T-helper 17 cell (primary cell): ENCODE data around the gene CLCN4. TPM values are rescaled to one million over a fixed set of nuclear protein-coding genes. Genes with fewer than 3 reads are reported as not detected.

Experiments used
- ATAC-seq: fragments of 150-1000 bp; cut with Tn5 transposase; 2 replicates; pipeline ENCODE4 v1.10.0; 2021; ENCODE audit warnings: mild to moderate bottlenecking, moderate library complexity
- DNase-seq, 3 donors: peaks; one replicate each; pipeline versions ENCODE4 v3.0.0 to v3.0.0-alpha.2; 2020 to 2021
- H3K9me3 ChIP-seq: one replicate; pipeline ENCODE4 v1.7.0; 2013; ENCODE audit warnings: low read length, mild to moderate bottlenecking; ENCODE audit not compliant: control insufficient read depth, poor library complexity, severe bottlenecking
- H3K27ac Mint-ChIP-seq: one replicate; pipeline ENCODE4 v1.8.0; 2022; ENCODE audit warnings: mild to moderate bottlenecking, moderate library complexity, mixed read lengths
- H3K27me3 Mint-ChIP-seq: one replicate; pipeline ENCODE4 v1.8.0; 2022; ENCODE audit warnings: mixed read lengths
- H3K36me3 Mint-ChIP-seq: one replicate; pipeline ENCODE4 v1.8.0; 2022; ENCODE audit warnings: low read depth, mixed read lengths
- H3K4me1 Mint-ChIP-seq: one replicate; pipeline ENCODE4 v1.8.0; 2022; ENCODE audit warnings: mild to moderate bottlenecking, mixed read lengths
- H3K4me3 Mint-ChIP-seq: one replicate; pipeline ENCODE4 v1.8.0; 2022; ENCODE audit warnings: mild to moderate bottlenecking, moderate library complexity, mixed read lengths
- total RNA-seq, 4 donors: library from RNA in 2 of 4; stranded (reverse) in 2 of 4; gene quantifications; one replicate each; pipeline ENCODE4 v1.2.3 and lab custom pipeline; 2022 to 2026

Gene CLCN4
- total RNA-seq, 2 donors from 2014 or later, result 0.37 to 3.3 TPM

- DNase-seq (no peak), ATAC-seq (no peak)
- peaks cover 4% of the 10 kb centered on the region for H3K4me1 Mint-ChIP-seq
- no peak overlapping the region for H3K4me3 Mint-ChIP-seq
- H3K9me3 ChIP-seq, result no peaks in the 10 kb centered on the region
- H3K27ac Mint-ChIP-seq, result no peak overlapping the region
- H3K27me3 Mint-ChIP-seq, result peaks cover 40% of the 10 kb centered on the region
- H3K36me3 Mint-ChIP-seq, result no peaks in the 10 kb centered on the region
Observed at GRCh38 chrX:10175319-10175871, 18.6 kb downstream of the CLCN4 start.

GRCh38 chrX:10176121-10177003 is 19.6 kb downstream of the CLCN4 start:
- H3K27me3 Mint-ChIP-seq, result peaks cover 43% of the 10 kb centered on the region

GRCh38 chrX:10177004-10177396 is 20.2 kb downstream of the CLCN4 start:
- Mint-ChIP-seq H3K27me3 (peaks cover 39% of the 10 kb centered on the region), H3K36me3 (no peaks in the 10 kb centered on the region), H3K4me1 (peaks cover 4% of the 10 kb centered on the region), H3K27ac (no peak overlapping the region), H3K4me3 (no peak overlapping the region)
- no peak for ATAC-seq
- no peaks in the 10 kb centered on the region for H3K9me3 ChIP-seq
- DNase-seq, result no peak

More at GRCh38 chrX:10176121-10177003, 19.6 kb downstream of the CLCN4 start:
- no peak for ATAC-seq
- H3K27ac Mint-ChIP-seq, result no peak overlapping the region
- no peaks in the 10 kb centered on the region for H3K9me3 ChIP-seq
- H3K36me3 Mint-ChIP-seq, result no peaks in the 10 kb centered on the region
- no peak overlapping the region for H3K4me3 Mint-ChIP-seq
- peaks cover 4% of the 10 kb centered on the region for H3K4me1 Mint-ChIP-seq
- no peak for DNase-seq

- H3K4me1 Mint-ChIP-seq, result peaks cover 2% of the 10 kb centered on the region
- no peak for DNase-seq
- no peaks in the 10 kb centered on the region for H3K9me3 ChIP-seq
Observed at GRCh38 chrX:10177601-10178000, 20.8 kb downstream of the CLCN4 start.

GRCh38 chrX:10178866-10179463 is 22.2 kb downstream of the CLCN4 start:
- no peak overlapping the region for H3K4me3 Mint-ChIP-seq
- ATAC-seq, result no peak
- peaks cover 31% of the 10 kb centered on the region for H3K27me3 Mint-ChIP-seq
- no peak for DNase-seq
- no peak overlapping the region for H3K27ac Mint-ChIP-seq
- peaks cover 2% of the 10 kb centered on the region for H3K4me1 Mint-ChIP-seq
- no peaks in the 10 kb centered on the region for H3K9me3 ChIP-seq
- no peaks in the 10 kb centered on the region for H3K36me3 Mint-ChIP-seq

More at GRCh38 chrX:10177601-10178000, 20.8 kb downstream of the CLCN4 start:
- ATAC-seq, result no peak
- Mint-ChIP-seq H3K27me3 (peaks cover 33% of the 10 kb centered on the region), H3K27ac (no peak overlapping the region), H3K36me3 (no peaks in the 10 kb centered on the region), H3K4me3 (no peak overlapping the region)

- no peaks in the 10 kb centered on the region for H3K9me3 ChIP-seq
- H3K4me1 Mint-ChIP-seq, result no peaks in the 10 kb centered on the region
- ATAC-seq (no peak), DNase-seq (no peak)
- H3K27ac Mint-ChIP-seq, result no peak overlapping the region
- no peaks in the 10 kb centered on the region for H3K36me3 Mint-ChIP-seq
- H3K27me3 Mint-ChIP-seq, result peaks cover 21% of the 10 kb centered on the region
- no peak overlapping the region for H3K4me3 Mint-ChIP-seq
Observed at GRCh38 chrX:10183760-10184159, 27.0 kb downstream of the CLCN4 start.

- Mint-ChIP-seq H3K36me3 (no peaks in the 10 kb centered on the region), H3K4me3 (no peak overlapping the region), H3K27me3 (peaks cover 21% of the 10 kb centered on the region), H3K4me1 (no peaks in the 10 kb centered on the region), H3K27ac (no peak overlapping the region)
- no peak for DNase-seq
- no peak for ATAC-seq
- H3K9me3 ChIP-seq, result no peaks in the 10 kb centered on the region
Observed at GRCh38 chrX:10184411-10184810, 27.6 kb downstream of the CLCN4 start.

GRCh38 chrX:10186355-10186754 is 29.6 kb downstream of the CLCN4 start:
- H3K4me1 Mint-ChIP-seq, result peaks cover 2% of the 10 kb centered on the region

GRCh38 chrX:10187421-10187820 is 30.6 kb downstream of the CLCN4 start:
- Mint-ChIP-seq H3K27ac (no peak overlapping the region), H3K36me3 (no peaks in the 10 kb centered on the region), H3K4me1 (peaks cover 2% of the 10 kb centered on the region), H3K4me3 (no peak overlapping the region), H3K27me3 (peaks cover 17% of the 10 kb centered on the region)
- H3K9me3 ChIP-seq, result no peaks in the 10 kb centered on the region
- ATAC-seq (no peak), DNase-seq (no peak)

More at GRCh38 chrX:10186355-10186754, 29.6 kb downstream of the CLCN4 start:
- DNase-seq, result no peak
- no peaks in the 10 kb centered on the region for H3K9me3 ChIP-seq
- Mint-ChIP-seq H3K27me3 (peaks cover 17% of the 10 kb centered on the region), H3K36me3 (no peaks in the 10 kb centered on the region), H3K27ac (no peak overlapping the region), H3K4me3 (no peak overlapping the region)
- ATAC-seq, result no peak

- peak; percentile 19 to 57 (median 31) for DNase-seq
- no peaks in the 10 kb centered on the region for H3K36me3 Mint-ChIP-seq
- H3K27ac Mint-ChIP-seq, result no peak overlapping the region
- peaks cover 16% of the 10 kb centered on the region for H3K27me3 Mint-ChIP-seq
- no peaks in the 10 kb centered on the region for H3K9me3 ChIP-seq
- no peak overlapping the region for H3K4me3 Mint-ChIP-seq
- ATAC-seq, result peak; percentile 57
- H3K4me1 Mint-ChIP-seq, result peaks cover 2% of the 10 kb centered on the region
Observed at GRCh38 chrX:10189317-10190268, 32.8 kb downstream of the CLCN4 start.

- no peaks in the 10 kb centered on the region for H3K36me3 Mint-ChIP-seq
- DNase-seq (no peak), ATAC-seq (no peak)
- no peak overlapping the region for H3K4me3 Mint-ChIP-seq
- peaks cover 11% of the 10 kb centered on the region for H3K27me3 Mint-ChIP-seq
- peaks cover 2% of the 10 kb centered on the region for H3K4me1 Mint-ChIP-seq
- H3K27ac Mint-ChIP-seq, result no peak overlapping the region
- H3K9me3 ChIP-seq, result no peaks in the 10 kb centered on the region
Observed at GRCh38 chrX:10190367-10190766, 33.6 kb downstream of the CLCN4 start.

GRCh38 chrX:10193587-10193986 is 36.8 kb downstream of the CLCN4 start:
- no peak for ATAC-seq
- no peak for DNase-seq
- Mint-ChIP-seq H3K4me1 (peaks cover 2% of the 10 kb centered on the region), H3K36me3 (no peaks in the 10 kb centered on the region), H3K27me3 (peaks cover 8% of the 10 kb centered on the region), H3K4me3 (no peak overlapping the region), H3K27ac (no peak overlapping the region)
- no peaks in the 10 kb centered on the region for H3K9me3 ChIP-seq
